CD4-positive, alpha-beta T cell treated with Interleukin-12 subunit alpha and Interleukin-12 subunit beta, for 1 hour (primary cell): ENCODE data around the gene TIGD4.

Experiments
- DNase-seq: peaks from one replicate; pipeline ENCODE4 v3.0.0-alpha.2; 2020

The TIGD4 gene

GRCh38 chr4:152779513-152780266 lies at the start of gene TIGD4, which contains the start of gene ARFIP1:
Gene TIGD4 (minus strand): TSS chr4:152779730. CDS start chr4:152771004, 8,726 bp downstream.
Gene ARFIP1 (plus strand): TSS chr4:152779954. CDS start chr4:152829634, 49,680 bp downstream.
- peak; percentile 95 for DNase-seq

GRCh38 chr4:152828122-152828521 lies 48.6 kb upstream of the TIGD4 start:
- DNase-seq: no peak

GRCh38 chr4:152825336-152825735 lies 45.8 kb upstream of the TIGD4 start:
- no peak for DNase-seq

- no peak for DNase-seq
Measured at GRCh38 chr4:152824561-152824960, 45.0 kb upstream of the TIGD4 start.

GRCh38 chr4:152822323-152822722 lies 42.8 kb upstream of the TIGD4 start:
- DNase-seq: no peak

GRCh38 chr4:152820073-152820472 lies 40.5 kb upstream of the TIGD4 start:
- no peak for DNase-seq

- no peak for DNase-seq
Measured at GRCh38 chr4:152819026-152819645, 39.6 kb upstream of the TIGD4 start.

- DNase-seq: no peak
Measured at GRCh38 chr4:152817331-152817730, 37.8 kb upstream of the TIGD4 start.

- DNase-seq: no peak
Measured at GRCh38 chr4:152815078-152815477, 35.5 kb upstream of the TIGD4 start.

- DNase-seq: no peak
Measured at GRCh38 chr4:152810715-152811287, 31.3 kb upstream of the TIGD4 start.

- no peak for DNase-seq
Measured at GRCh38 chr4:152808670-152809069, 29.1 kb upstream of the TIGD4 start.

GRCh38 chr4:152807294-152807829 lies 27.8 kb upstream of the TIGD4 start:
- peak; percentile 14 for DNase-seq

- DNase-seq: no peak
Measured at GRCh38 chr4:152806501-152807125, 27.1 kb upstream of the TIGD4 start.

- no peak for DNase-seq
Measured at GRCh38 chr4:152805818-152806217, 26.3 kb upstream of the TIGD4 start.

GRCh38 chr4:152805071-152805650 lies 25.6 kb upstream of the TIGD4 start:
- DNase-seq: no peak

GRCh38 chr4:152803541-152803940 lies 24.0 kb upstream of the TIGD4 start:
- no peak for DNase-seq

GRCh38 chr4:152795891-152796290 lies 16.4 kb upstream of the TIGD4 start:
- DNase-seq: no peak

GRCh38 chr4:152786627-152787026 lies 7.1 kb upstream of the TIGD4 start:
- no peak for DNase-seq

GRCh38 chr4:152785639-152786615 lies 6.4 kb upstream of the TIGD4 start:
- no peak for DNase-seq

- DNase-seq: no peak
Measured at GRCh38 chr4:152784490-152785350, 5.2 kb upstream of the TIGD4 start.
